Dedifferentiated amniotic fluid mesenchymal stem cell (primary cell): ENCODE data around the gene MAB21L2.
A peak's percentile ranks its signal among the peaks of the same experiment; 100 is the strongest.

Experiments
- DNase-seq: peaks from one replicate; pipeline ENCODE4 v3.0.0-alpha.2; 2016; ENCODE audit errors: extremely low spot score

The MAB21L2 gene

DNA sequence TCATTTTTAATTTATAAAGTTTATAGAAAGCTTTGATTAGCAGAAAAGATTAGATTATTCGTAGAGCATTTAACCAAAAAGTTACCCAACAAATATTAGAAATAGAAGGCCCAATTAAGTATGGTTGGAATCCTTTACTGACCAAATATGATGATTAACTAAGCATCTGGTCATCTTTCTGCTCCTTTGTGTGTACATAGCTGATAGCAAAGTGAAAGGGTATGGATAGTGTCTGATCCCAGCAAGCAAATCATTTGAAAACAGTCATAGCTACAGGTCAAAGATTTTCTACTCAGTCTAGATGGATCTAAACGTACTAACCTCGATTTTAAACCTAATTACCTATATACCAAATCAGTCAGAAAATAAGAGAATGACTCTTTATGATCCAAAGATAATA, 7.3 kb upstream of the MAB21L2 start:
- no peak for DNase-seq

DNA sequence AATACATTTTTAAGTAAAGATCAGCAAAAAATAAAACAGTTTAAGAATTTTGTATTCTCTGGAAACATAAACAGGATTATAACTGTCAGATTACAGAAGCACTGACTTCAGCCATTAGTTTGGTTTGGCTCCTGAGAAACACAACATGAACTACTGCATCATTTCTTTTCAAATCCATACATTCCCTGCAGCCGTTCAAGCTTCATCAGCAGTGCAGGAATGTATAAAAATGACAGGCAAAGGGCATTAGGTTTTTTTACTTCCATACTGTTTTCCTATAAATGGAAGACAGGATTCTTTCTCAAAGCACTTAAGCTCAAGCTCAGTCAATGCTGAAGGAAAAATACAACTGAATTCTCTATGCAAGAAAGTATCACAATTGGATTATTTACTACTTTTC, 4.2 kb upstream of the MAB21L2 start:
- no peak for DNase-seq

DNA sequence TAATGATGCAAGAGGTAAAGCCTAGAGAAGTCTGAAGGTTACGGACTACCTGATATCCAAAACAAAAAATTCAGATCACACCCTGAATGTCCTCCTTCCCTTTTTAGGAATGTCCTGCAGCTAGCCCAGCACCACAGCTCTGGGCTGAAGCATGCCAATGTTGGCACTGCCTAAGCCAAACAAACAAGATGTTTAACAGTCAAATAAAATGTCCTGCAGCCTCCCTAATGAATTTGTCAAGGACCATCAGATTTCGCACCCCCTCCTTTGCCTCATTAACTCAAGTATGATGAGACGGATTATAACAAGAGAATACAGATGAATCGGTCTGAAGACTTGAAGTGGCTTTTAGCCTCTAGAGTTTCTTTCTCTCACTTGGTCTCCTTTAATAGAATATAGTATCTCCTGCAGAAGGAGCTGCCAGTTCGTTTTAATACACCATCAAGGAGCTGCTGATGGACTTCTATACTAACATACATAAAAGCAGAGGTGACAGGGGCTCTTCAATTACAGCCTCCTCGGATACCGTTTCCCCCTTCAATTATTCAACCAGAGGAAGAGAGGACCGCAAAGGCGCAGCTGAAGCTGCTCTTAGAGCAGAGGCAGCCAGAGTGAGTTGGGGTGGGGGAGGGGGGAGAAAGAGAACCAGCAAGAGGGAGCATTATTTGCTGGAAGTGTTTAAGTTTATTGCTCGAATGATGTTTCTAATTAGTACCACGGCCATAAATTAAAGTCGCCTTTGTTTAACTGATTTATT, 3.0 kb upstream of the MAB21L2 start:
- DNase-seq = no peak

DNA sequence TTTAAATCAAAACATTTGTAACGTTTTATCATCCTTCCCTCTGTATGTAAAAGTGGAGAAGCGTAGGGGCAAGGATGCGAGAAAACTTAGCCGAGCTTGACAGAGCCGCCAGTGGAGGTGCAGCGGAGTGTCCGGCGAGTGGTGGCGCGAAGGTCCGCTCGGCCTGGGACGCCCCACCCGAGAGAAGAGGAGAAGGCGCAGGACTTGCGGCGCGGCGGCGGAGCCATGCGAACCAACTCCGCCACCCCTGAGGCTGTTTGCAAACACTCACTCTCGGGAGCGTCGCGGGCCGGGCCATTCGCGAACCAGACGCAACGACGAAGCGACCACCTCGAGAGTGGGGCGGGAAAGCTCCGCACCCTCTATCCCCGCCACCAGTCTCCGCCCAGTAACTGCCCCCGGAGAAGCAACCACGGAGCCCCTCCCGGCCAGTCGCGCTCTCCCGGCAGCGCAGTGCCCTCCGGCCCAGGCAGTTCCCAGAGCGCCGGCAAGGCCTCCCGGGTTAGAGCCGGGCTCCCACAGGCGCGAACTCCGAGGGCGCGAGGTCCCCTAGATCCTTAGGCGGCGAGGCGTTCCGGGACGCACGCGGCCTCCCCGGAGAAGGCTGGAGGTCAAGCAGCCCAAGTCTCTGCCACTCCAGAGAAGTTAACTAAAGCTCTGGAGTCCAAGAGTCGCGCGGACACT, 2.3 kb upstream of the MAB21L2 start:
- DNase-seq = no peak

DNA sequence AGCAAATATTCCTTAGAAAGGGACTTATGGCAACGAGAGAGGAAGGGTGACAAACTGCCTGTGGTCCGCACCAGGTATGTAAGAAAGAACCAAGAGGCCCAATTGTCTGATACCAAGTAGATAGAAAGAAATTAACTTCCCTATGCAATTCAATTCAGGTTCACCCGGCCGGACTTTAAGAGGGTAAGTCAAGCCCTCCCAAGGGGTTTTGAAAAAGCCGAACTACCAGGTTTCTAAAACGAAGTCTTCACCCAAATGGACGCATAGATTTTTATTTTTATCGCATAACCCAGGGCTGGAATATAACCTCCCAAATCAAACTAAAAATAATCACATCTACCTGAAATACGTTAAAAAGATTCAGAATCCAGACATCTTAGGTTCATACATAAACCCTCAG, 1.6 kb upstream of the MAB21L2 start:
- DNase-seq = no peak

DNA sequence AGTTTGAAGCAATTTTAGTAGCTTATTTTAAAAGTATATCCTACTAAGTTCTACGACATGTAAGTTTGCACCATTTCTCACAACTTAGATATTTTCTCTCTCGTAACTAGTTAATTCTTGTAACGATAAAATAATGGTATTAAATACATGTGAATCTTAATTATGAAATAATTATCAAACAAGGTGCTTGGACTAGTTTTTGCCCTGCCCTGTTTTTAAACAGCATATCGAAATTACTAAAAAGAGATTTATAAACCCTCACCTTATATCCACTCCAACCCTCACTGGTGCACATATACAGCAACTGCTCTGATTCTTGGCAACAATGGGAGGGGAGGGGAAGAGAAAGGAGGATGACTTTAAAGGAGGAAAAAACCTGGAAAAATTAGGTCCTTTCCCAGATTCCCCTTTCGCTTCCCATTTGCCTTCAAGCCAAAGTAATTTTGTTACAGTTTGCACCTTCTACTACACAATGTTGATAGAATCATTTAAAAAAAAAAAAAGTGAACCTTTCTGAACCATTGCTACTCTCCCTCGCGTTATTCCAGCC, 820 bp upstream of the MAB21L2 start:
- DNase-seq = no peak

DNA sequence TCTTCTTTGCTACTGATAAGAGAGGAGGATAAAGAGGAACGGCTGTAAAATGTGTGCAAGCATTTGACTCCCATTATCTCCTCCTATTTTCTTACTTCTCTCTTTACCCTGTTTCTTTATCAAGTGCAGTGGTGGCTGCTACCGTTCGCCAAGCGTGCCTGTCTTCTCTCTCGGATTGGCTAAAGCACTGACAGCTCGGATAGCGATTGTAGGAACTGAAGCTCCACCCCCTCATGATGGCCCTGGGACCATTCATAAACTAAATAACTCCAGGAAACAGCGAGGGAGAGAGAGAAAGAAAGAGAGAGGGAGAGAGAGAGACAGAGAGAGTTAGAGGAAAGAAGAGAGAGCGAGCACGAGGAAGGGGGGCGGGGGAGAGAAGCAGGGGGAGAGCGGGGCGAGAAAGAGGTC, 305 bp upstream of the MAB21L2 start:
- peak; percentile 98 for DNase-seq

DNA sequence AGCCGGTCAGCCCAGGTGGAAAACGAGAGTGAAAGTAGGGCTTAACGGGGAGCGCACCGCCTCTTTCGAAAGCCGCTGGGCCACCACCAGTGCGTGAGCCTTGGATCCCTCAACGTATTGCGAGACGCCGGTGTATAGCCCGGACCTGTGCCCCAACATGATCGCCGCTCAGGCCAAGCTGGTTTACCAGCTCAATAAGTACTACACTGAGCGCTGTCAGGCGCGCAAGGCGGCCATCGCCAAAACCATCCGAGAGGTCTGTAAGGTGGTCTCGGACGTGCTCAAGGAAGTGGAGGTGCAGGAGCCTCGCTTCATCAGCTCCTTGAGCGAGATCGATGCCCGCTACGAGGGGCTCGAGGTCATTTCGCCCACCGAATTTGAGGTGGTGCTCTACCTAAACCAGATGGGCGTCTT, 929 bp downstream of the MAB21L2 start:
- no peak for DNase-seq

DNA sequence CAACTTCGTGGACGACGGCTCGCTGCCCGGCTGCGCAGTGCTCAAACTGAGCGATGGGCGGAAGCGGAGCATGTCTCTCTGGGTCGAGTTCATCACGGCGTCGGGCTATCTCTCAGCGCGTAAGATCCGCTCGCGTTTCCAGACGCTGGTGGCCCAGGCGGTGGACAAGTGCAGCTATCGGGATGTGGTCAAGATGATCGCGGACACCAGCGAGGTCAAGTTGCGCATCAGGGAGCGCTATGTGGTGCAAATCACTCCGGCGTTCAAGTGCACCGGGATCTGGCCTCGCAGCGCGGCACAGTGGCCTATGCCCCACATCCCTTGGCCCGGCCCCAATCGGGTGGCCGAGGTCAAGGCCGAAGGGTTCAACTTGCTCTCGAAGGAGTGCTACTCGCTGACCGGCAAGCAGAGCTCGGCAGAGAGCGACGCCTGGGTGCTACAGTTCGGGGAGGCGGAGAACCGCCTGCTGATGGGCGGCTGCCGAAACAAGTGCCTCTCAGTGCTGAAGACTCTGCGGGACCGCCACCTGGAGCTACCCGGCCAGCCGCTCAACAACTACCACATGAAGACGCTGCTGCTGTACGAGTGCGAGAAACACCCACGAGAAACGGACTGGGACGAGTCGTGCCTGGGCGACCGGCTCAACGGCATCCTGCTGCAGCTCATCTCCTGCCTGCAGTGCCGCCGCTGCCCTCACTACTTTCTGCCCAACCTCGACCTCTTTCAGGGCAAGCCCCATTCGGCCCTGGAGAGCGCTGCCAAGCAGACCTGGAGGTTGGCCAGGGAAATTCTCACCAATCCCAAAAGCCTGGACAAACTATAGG, 1.5 kb downstream of the MAB21L2 start:
- no peak for DNase-seq

DNA sequence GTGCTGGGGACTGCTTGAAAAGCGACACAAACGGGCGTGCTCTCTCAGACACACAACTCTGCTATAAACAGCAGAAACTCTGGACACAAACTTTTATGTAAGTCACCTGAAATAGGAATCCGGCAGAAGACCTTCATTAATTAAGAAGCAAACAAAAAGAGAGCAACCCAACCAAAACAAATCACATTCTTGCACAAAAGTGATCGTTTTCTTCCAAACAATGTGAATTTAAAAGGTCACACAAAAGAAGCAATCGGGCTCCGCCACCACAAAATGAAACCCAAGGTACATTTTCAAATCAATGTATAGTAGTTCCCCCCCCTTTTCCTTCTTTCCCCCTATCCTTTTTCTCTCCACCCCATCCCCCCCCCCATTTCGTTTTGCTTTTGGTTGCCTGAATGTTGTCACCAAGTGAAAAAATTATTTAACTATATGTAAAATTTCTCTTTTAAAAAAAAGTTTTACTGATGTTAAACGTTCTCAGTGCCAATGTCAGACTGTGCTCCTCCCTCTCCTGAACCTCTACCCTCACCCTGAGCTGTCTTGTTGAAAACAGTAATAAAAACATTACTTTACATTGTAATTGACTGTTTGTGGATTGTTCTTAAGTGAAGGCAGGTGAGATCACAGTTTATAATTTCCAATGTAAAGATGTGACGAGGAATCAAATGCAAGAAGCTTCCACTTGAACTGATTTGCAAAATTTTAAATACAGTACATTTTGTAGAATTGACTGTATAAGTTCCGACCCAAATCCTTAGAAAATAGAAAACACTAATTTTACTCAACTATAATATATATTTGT, 2.4 kb downstream of the MAB21L2 start:
- no peak for DNase-seq

DNA sequence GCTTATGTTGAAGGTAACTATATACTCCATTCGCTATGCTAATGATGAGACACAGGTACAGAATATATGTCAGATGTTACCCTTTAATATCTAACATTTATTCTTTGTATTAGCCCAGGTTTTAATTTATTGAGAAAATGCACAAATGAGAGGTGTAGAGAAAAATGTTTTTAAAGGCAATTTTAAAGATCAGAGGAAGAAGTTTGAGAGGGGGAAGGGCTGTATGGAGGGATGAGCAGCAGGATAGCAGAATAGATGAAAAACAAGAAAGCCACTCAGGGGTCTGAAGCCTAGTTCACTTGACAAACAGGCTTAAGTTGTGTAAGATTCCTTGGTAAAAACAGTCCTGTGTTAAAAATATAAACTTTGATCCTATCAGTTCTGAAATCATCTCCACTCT, 3.7 kb downstream of the MAB21L2 start:
- no peak for DNase-seq

DNA sequence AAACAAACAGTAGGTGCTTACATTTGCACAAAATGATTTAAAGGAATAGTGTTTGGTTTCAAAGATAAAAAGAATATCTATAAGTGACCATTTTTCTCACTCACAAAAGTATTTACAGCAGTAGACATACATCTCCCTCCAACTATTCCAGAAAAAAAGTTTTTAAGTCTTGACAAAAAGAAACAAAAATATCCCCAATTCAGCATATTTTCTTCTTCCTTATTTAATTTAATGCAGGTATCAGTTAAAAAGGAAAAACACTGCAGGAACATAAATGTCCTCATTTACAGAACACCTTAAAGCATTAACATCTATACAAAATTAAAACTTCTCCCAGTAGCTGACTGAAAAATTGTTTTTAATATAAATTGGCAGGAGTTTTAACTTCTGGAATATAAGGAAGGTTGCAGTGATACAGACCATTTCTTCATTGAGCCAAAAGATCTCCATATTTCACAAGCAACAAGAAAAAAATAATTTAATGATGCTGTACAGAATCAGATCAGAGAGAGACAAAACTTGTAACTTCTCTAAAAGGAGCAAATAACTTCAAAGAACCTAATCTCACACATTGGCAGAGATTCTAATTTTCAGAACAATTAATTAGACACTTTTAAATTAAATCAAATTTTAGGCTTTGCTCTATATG, 4.3 kb downstream of the MAB21L2 start:
- DNase-seq = no peak

DNA sequence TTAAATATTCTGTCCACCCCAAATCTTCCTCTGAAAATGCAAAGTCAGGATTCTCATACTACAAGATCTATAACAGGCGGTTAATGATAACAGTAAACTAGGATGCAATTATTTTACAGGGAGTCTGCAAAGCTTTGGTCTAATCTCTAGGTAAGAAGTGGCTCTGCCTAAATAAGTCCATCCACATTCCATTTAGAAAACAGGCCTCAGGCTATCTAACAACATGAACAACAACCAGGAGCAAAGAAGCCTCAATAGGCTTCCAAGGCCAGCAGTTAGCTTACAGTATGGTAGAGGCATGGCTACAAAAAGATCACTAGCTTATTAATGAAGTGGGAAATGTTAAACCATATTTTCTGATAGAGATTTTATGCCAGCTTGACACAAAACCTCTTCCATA, 6.4 kb downstream of the MAB21L2 start:
- peak; percentile 37 for DNase-seq

DNA sequence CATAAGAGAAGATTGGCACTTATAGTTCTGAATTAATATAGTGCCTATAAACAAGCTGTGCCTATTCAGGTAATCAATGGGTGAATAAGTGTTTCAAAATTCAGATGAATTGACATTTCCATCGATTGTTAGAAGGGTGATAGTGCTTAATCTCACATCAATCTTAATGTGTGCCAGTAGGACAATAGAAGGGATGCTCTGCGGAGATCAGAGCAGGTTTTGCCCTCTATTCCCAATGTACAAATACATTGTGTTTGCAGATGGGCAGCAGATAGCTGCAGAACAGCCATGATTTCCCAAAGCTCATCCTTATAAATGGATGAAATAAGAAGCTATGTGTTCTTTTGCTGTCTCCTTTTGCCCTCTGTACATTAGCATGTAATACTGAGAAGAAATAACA, 7.2 kb downstream of the MAB21L2 start:
- DNase-seq = no peak

DNA sequence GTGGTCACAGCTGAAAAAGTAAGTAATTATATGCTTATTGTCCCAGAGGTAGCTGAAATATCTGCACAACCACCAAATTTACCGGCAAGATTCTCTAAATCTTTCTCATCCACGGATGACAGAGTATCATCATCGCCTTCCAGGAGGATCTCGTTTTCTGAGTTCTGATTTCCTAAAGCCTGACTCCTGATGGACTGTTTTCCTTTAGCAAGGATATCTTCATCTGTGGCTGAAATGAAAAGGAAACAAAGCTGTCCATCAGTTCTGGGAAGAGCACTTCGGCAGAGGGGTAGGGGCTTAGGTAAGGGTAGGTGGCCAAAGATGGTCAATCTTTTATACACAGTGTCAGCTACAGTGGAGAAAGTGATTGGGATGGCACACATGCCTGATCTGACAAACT, 8.7 kb downstream of the MAB21L2 start:
- no peak for DNase-seq

DNA sequence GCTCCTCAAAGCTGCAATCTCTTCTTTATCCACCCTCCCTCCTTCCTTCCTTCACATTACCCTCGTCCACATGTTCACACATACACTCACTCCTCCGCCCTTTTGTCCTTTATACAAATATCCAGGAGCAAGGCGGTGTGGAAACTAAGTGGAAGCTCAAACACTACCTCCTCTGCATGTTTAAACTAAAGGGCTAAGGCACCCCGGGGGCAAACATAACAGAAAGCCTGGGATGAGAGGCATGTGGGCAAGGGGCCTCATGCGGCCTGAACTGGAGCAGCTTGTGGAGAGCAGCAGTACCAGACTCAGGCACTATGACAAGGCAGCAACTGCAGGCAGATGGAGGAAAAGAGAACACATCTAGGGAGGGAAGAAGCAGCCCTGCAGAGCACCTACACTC, 9.5 kb downstream of the MAB21L2 start:
- peak; percentile 57 for DNase-seq

DNA sequence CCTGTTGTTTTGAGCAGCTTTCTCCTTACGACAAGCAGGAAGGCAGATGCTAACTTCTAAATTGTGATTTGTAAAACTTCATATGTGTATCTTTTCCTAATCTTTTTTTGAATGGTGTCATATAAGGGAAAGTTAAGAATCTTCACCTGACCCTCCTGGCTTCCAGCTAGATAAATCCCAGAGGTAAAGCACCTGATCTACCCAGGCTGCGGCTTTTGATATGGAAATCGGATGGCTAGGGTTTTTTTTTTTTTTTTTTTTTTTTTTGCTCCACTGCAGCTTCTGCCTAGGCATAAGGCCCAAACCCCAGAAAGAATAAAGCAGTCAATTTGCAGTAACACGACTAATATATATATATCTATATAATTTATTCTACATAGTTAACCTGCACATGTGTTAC, 10.0 kb downstream of the MAB21L2 start:
- no peak for DNase-seq

DNA sequence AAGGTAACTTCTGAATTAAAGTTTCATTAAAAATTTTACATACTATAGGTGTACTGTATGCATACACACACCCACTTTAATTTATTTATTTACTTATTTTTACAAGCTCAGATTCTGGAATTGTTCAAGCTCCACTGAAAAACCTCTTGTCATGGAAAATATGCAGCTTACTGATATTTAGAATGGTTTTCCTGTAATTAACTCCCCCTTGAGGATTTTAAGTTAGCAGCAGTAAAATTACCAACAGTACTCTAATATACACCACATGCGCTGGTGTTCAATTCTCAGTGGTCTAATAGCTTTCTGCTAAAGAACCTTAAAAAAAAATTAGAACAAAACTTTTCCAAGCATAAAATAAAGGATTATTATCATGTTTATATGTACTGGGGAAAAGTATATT, 12.0 kb downstream of the MAB21L2 start:
- peak; percentile 67 for DNase-seq

DNA sequence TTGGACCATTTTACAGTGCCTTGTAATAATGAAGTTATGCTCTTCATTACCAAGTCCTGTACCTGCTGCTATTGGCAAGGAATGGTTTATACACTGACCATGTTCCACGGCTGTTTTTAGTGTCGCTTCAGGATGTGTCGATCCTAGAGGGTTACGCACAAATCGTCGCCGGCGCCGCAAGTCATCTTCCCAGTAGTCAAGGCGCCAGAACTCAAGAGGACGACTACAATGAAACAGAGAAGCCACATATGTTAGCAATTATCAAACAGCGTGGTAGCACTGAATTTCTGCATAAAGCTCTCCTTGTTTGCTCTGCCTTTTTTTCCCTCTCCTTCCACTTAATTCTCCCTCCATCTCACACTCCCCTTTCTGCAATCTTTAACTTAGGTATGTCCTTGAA, 17.0 kb downstream of the MAB21L2 start:
- DNase-seq = no peak

DNA sequence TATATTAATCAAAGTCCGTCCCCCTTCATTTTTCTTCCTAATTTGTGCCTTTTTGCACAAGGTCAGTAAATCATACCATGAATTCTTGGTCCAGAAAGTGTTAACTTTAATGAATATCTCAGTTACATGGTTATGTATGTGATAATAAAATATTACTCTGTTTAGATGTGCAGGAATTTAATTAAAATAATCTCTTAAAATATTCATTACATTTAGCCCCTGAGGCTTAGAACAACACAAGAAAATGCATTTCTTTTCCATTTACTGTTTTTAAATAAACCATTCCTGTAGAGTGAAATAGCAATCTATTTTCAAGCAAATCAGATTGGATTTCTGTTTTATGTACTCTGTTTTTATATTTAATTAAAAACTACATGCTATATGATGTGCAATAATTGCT, 17.6 kb downstream of the MAB21L2 start:
- DNase-seq = no peak

DNA sequence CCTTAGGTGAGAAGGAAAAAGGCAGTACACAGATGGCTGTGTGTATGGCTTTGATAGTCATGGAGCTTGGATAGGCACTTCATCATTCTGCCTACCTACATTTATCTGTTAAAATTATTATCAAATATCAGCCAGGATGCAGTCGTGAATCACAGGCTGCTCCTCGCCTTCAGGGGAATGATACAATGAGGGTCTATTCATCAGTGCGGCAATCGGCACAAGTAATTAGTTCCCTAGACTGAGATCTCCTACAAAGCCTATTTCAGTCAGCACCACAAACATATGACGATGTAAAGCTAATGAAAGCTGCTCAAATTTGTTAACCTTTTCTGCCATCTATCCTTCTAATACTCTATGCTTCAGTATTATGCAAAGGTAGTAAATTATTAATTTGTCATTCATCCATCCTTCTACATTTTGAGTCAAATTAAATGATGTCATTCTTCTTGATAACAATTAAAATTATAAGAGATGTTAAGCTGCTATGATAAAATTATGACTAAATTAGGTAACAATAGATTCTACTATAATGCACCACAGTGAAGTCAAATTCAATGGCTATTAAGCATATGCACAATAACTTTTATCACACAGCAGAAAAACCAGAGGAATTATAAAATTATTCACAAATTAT, 19.0 kb downstream of the MAB21L2 start:
- no peak for DNase-seq
